GM18499 (cell line): ENCODE data around the gene LGR4.

Source experiments
- ATAC-seq: cut with Tn5 transposase; IDR thresholded peaks from one replicate; pipeline ENCODE4 v1.9.1; 2021; ENCODE audit warnings: moderate number of reproducible peaks; ENCODE audit not compliant: insufficient read depth, unreplicated experiment

Gene LGR4

DNA sequence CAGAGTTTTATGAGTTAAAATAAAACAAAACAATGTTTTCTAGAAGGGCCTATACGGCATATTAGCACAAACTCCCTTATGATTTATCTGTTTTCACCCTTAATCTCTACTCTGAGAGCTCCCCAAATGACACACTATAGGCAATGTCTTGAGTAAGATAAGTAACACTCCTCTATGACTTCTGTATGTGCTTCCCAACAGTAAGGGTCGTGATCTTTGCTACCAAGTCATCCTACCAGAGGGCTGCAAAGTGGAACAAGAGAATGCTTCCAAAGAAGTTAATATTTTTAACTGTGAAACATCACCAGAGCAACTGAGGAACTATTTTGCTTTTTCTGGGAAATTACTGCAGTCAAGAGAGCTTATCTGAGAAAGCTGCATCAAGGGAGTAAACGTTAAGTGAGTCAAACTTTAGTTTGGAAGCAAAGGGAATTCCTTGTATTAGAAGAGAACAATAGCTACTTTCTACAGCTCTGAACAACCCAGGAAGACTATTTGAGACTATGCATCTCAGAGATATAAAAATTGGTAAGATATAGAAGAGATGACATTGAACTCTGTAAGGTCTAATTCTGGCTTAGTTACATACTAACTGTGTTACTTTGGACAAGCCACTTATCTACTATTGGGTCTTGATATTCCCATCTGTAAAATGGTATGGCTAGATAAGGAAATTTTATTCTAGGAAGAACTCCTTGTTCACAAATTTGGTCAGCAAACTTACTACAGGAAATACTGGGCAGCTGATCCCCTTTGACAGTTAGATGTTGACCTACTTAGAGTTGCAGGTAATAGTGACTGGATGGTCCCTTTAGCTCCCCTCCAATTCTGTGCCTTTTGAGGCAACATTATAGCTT is 65.9 kb downstream of the LGR4 start:
- ATAC-seq: no peak

- no peak for ATAC-seq
Observed at GRCh38 chr11:27405134-27405533, 67.5 kb downstream of the LGR4 start.

GRCh38 chr11:27404427-27404826 is 68.2 kb downstream of the LGR4 start:
- ATAC-seq: no peak

DNA sequence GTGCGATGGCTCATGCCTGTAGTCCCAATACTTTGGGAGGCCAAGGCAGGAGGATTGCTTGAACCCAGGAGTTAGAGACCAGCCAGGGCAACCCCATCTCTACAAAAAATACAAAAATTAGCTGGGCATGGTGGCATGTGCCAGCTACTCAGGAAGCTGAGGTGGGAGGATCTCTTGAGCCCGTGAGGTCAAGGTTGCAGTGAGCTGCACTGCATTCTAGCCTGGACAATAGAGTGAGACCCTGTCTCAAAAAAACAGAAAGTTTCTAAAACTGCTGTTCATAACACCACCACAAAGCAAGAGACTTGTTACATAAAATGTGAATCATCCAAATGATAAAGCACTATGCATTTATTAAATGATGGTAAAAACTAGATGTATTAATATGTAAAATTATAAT is 69.4 kb downstream of the LGR4 start:
- no peak for ATAC-seq

GRCh38 chr11:27402450-27402849 is 70.1 kb downstream of the LGR4 start:
- no peak for ATAC-seq

DNA sequence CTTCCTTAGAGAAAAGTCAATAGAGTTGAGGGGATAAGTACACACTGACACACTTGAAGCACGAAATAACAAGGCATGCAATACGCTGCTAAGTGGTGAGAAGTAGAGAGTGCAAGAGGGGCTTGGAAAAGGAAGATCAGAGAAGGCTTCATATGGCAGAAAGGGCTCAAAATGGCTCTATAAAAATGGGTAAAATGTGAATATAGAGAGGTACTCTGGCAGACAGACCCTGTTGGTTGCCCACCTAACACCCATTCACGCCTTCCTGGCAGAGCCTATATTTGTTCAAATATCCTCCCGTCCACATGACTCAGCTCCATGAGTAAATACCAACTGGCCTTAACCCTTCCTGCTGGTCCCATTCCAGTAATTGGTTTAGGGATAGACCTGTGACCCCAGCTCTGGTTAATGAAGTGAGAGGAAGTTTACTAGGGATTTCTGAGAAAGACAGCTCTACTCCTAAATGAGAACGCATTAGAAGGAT is 70.7 kb downstream of the LGR4 start:
- ATAC-seq: no peak

DNA sequence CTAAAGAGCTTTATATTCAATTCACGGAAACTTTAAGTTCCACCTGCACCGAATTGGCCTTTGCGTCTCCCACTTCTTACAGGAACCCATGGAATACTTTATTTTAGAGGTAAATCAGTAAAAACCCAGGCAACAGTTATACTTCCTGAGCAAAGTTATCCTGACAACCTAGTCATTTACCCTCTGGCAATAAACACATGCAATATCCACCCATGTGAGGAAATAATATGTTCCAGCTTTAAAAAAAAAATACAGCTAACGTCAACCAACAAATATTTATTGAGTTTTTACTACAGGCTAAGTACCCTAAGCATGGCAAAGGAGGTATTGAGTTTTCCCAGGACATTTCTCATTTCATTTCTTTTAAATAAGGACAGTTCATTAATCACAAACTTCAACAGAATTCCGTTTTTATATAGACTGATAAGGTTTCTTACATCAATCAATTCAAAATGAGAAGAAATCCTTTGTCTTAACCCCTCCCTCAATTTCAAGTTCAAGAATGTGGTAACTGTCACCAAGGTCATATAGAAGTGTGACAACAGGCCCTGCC is 71.2 kb downstream of the LGR4 start:
- no peak for ATAC-seq

DNA sequence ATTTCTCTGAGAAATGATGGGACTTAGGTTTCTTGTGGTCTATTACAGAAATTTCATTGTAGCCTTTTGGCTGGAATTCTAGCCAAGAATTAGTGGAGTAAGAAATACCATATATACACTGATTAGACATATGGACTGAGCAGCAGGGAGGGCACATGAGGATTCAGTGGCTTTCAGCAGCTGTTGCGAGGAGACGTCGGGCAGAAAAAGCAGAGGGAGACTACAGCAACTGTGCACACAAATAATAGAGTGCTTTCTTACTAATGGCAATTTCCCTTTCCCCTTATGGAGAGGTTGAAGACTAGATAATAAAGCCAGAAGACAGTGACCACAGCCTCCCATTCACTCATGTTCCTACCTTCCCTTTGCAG is 74.2 kb downstream of the LGR4 start:
- ATAC-seq: no peak

DNA sequence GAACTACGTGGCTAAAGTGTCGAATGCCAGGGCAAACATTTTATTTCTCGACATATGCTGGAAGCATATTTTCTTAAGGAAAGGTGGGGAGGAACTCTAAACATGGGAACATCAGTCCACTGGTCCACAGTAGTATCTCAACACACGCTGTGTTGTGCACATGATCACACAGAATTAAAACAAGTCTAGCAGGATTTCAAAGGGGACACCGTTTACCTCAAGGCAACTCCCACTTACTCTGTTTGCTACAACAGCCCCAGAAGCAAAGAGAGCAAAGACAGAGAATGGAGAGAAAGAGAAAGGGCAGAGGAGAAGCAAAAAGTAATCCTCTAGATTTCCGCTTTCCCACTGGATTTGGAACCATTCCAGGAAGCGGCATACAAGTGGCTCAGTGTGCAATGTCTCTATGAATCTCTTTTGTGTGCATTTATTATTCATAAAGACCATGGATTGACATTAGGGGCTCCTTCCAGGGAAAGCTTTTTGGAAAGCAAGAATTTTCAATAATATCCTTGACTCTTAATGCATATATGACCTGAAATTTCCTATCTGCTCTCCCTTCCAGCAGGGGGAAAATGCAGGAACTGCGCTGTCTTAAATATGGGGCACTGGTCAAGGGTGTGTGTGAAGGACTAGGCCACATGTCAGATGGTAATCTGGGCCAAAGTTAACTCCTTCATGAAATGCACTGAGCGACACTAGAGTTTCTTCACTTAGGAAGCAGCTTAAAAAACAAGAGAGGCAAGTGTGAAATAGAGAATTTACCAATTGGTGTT is 74.8 kb downstream of the LGR4 start:
- no peak for ATAC-seq

- no peak for ATAC-seq
Observed at GRCh38 chr11:27396259-27396839, 76.2 kb downstream of the LGR4 start.

GRCh38 chr11:27395556-27396258 is 76.9 kb downstream of the LGR4 start:
- no peak for ATAC-seq

DNA sequence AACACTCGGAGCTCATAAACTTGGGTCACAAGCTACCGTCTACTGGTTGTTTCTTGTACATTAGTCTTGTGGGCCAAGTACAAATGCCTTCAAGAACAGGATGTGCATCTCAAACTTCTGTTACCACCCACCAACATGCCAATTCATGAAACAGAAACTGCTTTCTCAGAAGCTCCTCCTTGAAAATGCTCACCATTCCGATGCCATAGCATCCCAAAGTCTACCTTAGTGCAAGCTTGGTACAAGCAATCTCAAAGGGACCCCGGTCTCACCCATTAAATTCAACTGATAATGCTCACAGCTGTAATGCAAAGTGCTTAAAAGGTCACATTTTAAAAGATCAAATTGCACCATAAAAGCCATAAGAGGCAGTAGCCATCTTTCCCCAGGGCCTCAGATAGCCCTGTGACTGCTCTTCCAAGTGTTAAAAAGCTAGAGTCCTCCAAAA is 77.8 kb downstream of the LGR4 start:
- no peak for ATAC-seq

- no peak for ATAC-seq
Observed at GRCh38 chr11:27392278-27393114, 80.1 kb downstream of the LGR4 start.

DNA sequence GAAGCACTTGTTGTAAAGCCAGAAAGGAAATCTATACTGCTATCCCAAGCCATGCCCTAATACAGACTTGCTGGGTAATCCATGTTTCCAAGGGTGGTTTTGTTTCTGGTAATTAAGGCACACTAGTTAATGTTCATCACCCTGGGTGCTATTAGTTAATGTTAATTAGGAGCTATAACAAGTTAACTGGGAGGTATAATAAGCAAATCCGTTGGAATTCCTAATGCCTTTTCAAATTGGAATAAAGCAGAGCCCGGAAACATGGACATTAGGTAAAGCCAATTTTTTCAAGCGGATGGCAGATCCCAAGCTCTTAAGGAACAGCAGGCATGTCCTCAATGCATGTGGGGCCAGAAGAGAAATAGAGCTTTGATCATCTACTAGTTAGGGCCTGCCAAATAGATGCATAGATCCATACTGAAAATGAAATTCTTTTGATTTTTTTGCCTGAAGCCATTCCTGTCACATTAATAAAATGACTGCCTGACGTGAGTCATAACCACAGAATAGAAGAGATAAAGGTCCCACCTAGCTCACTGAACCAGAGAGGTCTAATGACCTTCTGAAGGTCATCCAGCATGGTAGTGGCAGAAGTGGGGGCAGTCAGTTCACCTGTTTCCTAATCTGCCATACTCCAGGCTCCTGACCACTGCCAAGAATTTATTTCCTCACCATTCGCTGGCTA is 81.1 kb downstream of the LGR4 start:
- ATAC-seq: no peak

- no peak for ATAC-seq
Observed at GRCh38 chr11:27390318-27391295, 82.0 kb downstream of the LGR4 start.

DNA sequence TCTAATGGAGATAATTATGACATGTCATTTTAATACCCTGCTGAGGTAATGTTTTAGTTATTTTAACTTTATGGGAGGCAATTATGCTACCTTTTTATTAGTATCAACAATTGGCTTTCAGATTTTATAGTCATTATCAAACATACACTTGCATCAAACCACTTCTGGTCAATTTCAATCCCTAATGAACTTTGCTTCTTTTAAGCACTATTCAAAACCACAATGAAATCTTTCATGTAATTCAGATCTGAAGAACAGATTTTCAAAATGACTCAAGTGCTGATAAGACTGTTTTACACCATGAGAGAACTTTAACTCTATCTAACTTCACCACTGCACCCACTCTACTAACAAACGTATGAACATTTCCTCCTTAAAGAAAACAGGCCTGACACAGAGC is 83.7 kb downstream of the LGR4 start:
- no peak for ATAC-seq

- ATAC-seq: no peak
Observed at GRCh38 chr11:27388001-27388400, 84.6 kb downstream of the LGR4 start.

GRCh38 chr11:27387362-27387761 is 85.2 kb downstream of the LGR4 start:
- ATAC-seq: no peak
